H1 (cell line): ENCODE measurements around the gene LEFTY1. TPM values are rescaled to one million over a fixed set of nuclear protein-coding genes. Genes with fewer than 3 reads are reported as not detected.

Source experiments
- CTCF ChIA-PET: fragments of 300-600 bp; sonication (Branson Sonifier 250); formaldehyde crosslinking; loops from one replicate; lab custom pipeline; 2021; ENCODE audit not compliant: partially characterized antibody; lab: Charles Lee
- POLR2A ChIA-PET: fragments of 300-600 bp; sonication (Branson Sonifier 250); formaldehyde crosslinking; loops from one replicate; lab custom pipeline; 2021; ENCODE audit warnings: inconsistent platforms; ENCODE audit not compliant: partially characterized antibody; lab: Charles Lee
- DNase-seq, 2 experiments: peaks; one replicate each; pipeline versions ENCODE4 v3.0.0 to v3.0.0-alpha.2; 2010 to 2022; ENCODE audit warnings: low spot score in 2 of 2, low read depth in 1 of 2, mixed read lengths in 1 of 2
- FAIRE-seq: peaks from 2 replicates; lab custom pipeline; 2011; peaks lifted over from hg19 to GRCh38; lab: Jason Lieb, UNC
- H2AFZ ChIP-seq: 2 replicates; pipeline ENCODE4 v1.8.1; 2012; ENCODE audit warnings: low read length, inconsistent platforms
- H2AK5ac ChIP-seq: 2 replicates; pipeline ENCODE4 v1.6.1; 2013; ENCODE audit warnings: low read depth, low read length
- H2BK120ac ChIP-seq: replicated peaks from 2 replicates; pipeline ENCODE3; 2013; ENCODE audit warnings: low read depth, low read length, inconsistent platforms
- H2BK12ac ChIP-seq: 2 replicates; pipeline ENCODE4 v1.6.1; 2013; ENCODE audit warnings: low read depth, low read length
- H2BK15ac ChIP-seq: 2 replicates; pipeline ENCODE4 v1.6.1; 2013; ENCODE audit warnings: low read length
- H2BK20ac ChIP-seq: 2 replicates; pipeline ENCODE4 v1.6.1; 2013; ENCODE audit warnings: low read length
- H2BK5ac ChIP-seq: 2 replicates; pipeline ENCODE4 v1.6.1; 2013; ENCODE audit warnings: low read depth, low read length
- H3K14ac ChIP-seq: 2 replicates; pipeline ENCODE4 v1.6.1; 2013; ENCODE audit warnings: inconsistent platforms; ENCODE audit not compliant: insufficient read length
- H3K18ac ChIP-seq: 2 replicates; pipeline ENCODE4 v1.6.1; 2013; ENCODE audit warnings: low read length; ENCODE audit errors: extremely low read depth
- H3K23ac ChIP-seq: 2 replicates; pipeline ENCODE4 v1.6.1; 2013; ENCODE audit warnings: inconsistent platforms; ENCODE audit not compliant: insufficient read length
- H3K23me2 ChIP-seq: 2 replicates; pipeline ENCODE4 v1.6.1; 2013; ENCODE audit warnings: low read depth, low read length
- H3K27ac ChIP-seq: 2 replicates; pipeline ENCODE4 v1.6.1; 2011; ENCODE audit warnings: low read depth, low read length, inconsistent platforms
- H3K27me3 ChIP-seq, 4 experiments: replicated peaks in 1 of 4; 1 replicate in 1 of 4; 2 replicates in 3 of 4; pipeline versions ENCODE4 v1.6.1 to v1.8.1; 2011 to 2013; ENCODE audit warnings: low read length in 3 of 4, mild to moderate bottlenecking in 3 of 4, inconsistent platforms in 2 of 4, mixed read lengths in 2 of 4, moderate library complexity in 1 of 4; ENCODE audit not compliant: control insufficient read depth in 3 of 4, insufficient read depth in 3 of 4; ENCODE audit errors: extremely low read depth in 1 of 4
- H3K36me3 ChIP-seq, 4 experiments: 2 replicates each; pipeline versions ENCODE4 v1.6.1 to v1.8.1; 2011 to 2013; ENCODE audit warnings: mild to moderate bottlenecking in 4 of 4, low read length in 3 of 4, moderate library complexity in 2 of 4, control low read depth in 1 of 4, inconsistent platforms in 1 of 4; ENCODE audit not compliant: insufficient read depth in 4 of 4, control insufficient read depth in 2 of 4
- H3K4ac ChIP-seq: replicated peaks from 2 replicates; pipeline ENCODE3; 2013; ENCODE audit warnings: low read length, low read depth, mixed read lengths, inconsistent platforms; ENCODE audit not compliant: insufficient read length
- H3K4me1 ChIP-seq, 4 experiments: replicated peaks in 1 of 4; 1 replicate in 1 of 4; 2 replicates in 3 of 4; pipeline versions ENCODE4 v1.6.1 to v1.8.1; 2011 to 2013; ENCODE audit warnings: low read length in 3 of 4, inconsistent platforms in 2 of 4, mixed read lengths in 1 of 4; ENCODE audit not compliant: insufficient read depth in 4 of 4, control insufficient read depth in 3 of 4
- H3K4me2 ChIP-seq, 2 experiments: 2 replicates each; pipeline versions ENCODE4 v1.6.1 to v1.8.1; 2011 to 2013; ENCODE audit warnings: low read depth in 2 of 2, low read length in 2 of 2, control low read depth in 1 of 2, inconsistent platforms in 1 of 2, mild to moderate bottlenecking in 1 of 2; ENCODE audit not compliant: insufficient read depth in 1 of 2
- H3K4me3 ChIP-seq, 4 experiments: fragments of 200-600, 300-600 bp in 1 of 4; sonication (generic), shearing (Covaris generic), sonication (Bioruptor Twin) in 1 of 4; 2 replicates each; pipeline versions ENCODE4 v1.5.1 to v1.8.1; 2011 to 2016; ENCODE audit warnings: low read length in 4 of 4, low read depth in 3 of 4, control low read depth in 2 of 4, inconsistent platforms in 2 of 4, mild to moderate bottlenecking in 2 of 4, mixed read lengths in 1 of 4, moderate library complexity in 1 of 4; ENCODE audit not compliant: insufficient read depth in 2 of 4; ENCODE audit errors: extremely low read depth in 1 of 4
- H3K56ac ChIP-seq: replicated peaks from 2 replicates; pipeline ENCODE3; 2013; ENCODE audit warnings: low read depth, mild to moderate bottlenecking, mixed read lengths, low read length, inconsistent platforms; ENCODE audit not compliant: insufficient read length
- H3K79me1 ChIP-seq: 2 replicates; pipeline ENCODE4 v1.6.1; 2013; ENCODE audit warnings: low read depth, low read length, control low read depth
- H3K79me2 ChIP-seq, 2 experiments: 2 replicates each; pipeline versions ENCODE4 v1.6.1 to v1.8.1; 2012 to 2013; ENCODE audit warnings: low read length in 2 of 2, mild to moderate bottlenecking in 2 of 2, inconsistent platforms in 1 of 2; ENCODE audit not compliant: insufficient read depth in 2 of 2, control insufficient read depth in 1 of 2
- H3K9ac ChIP-seq, 4 experiments: replicated peaks in 1 of 4; 1 replicate in 1 of 4; 2 replicates in 3 of 4; pipeline versions ENCODE4 v1.6.1 to v1.8.1; 2011 to 2013; ENCODE audit warnings: low read depth in 3 of 4, low read length in 3 of 4, control low read depth in 2 of 4, mild to moderate bottlenecking in 2 of 4, moderate library complexity in 2 of 4, inconsistent platforms in 1 of 4; ENCODE audit errors: extremely low read depth in 1 of 4
- H3K9me3 ChIP-seq, 2 experiments: 2 replicates each; pipeline versions ENCODE4 v1.6.1 to v1.8.1; 2012 to 2013; ENCODE audit warnings: mild to moderate bottlenecking in 2 of 2, moderate library complexity in 2 of 2, control low read depth in 1 of 2, inconsistent platforms in 1 of 2, low read depth in 1 of 2, low read length in 1 of 2, mixed read lengths in 1 of 2; ENCODE audit not compliant: insufficient read depth in 2 of 2
- H4K20me1 ChIP-seq, 2 experiments: replicated peaks in 1 of 2; 2 replicates each; pipeline versions ENCODE3 to v1.8.1; 2011 to 2013; ENCODE audit warnings: inconsistent platforms in 2 of 2, low read length in 2 of 2, mild to moderate bottlenecking in 1 of 2; ENCODE audit not compliant: insufficient read depth in 2 of 2, control insufficient read depth in 1 of 2
- H4K5ac ChIP-seq: 2 replicates; pipeline ENCODE4 v1.6.1; 2013; ENCODE audit warnings: low read length, low read depth, mixed read lengths, inconsistent platforms; ENCODE audit not compliant: insufficient read length
- H4K8ac ChIP-seq: 2 replicates; pipeline ENCODE4 v1.8.0; 2013; ENCODE audit warnings: mild to moderate bottlenecking, moderate library complexity, low read length, inconsistent platforms; ENCODE audit not compliant: insufficient read depth; ENCODE audit errors: extremely low read depth
- H4K91ac ChIP-seq: replicated peaks from 2 replicates; pipeline ENCODE3; 2013; ENCODE audit warnings: low read length, mixed read lengths, inconsistent platforms; ENCODE audit not compliant: insufficient read length
- BCL11A ChIP-seq, 2 experiments: IDR thresholded peaks; one replicate each; pipeline ENCODE4 v1.6.1; 2011; ENCODE audit warnings: low read depth in 2 of 2, low read length in 2 of 2, mild to moderate bottlenecking in 2 of 2
- CHD1 ChIP-seq: IDR thresholded peaks from 2 replicates; pipeline ENCODE4 v1.6.1; 2012; ENCODE audit warnings: low read depth, low read length, improper control_type of control experiment
- CREB1 ChIP-seq: IDR thresholded peaks from 2 replicates; pipeline ENCODE4 v1.6.1; 2012; ENCODE audit warnings: inconsistent platforms
- EGR1 ChIP-seq: IDR thresholded peaks from 2 replicates; pipeline ENCODE4 v1.6.1; 2011; ENCODE audit warnings: low read depth, low read length, borderline replicate concordance
- EZH2 ChIP-seq: fragments of 200-600 bp; sonication (generic); IDR thresholded peaks from 2 replicates; pipeline ENCODE4 v1.7.1; 2012; ENCODE audit warnings: low read depth, mild to moderate bottlenecking, moderate library complexity, low read length, inconsistent platforms; ENCODE audit not compliant: severe bottlenecking
- FOSL1 ChIP-seq: IDR thresholded peaks from 2 replicates; pipeline ENCODE4 v1.6.1; 2011; ENCODE audit warnings: mild to moderate bottlenecking, low read depth, low read length, moderate library complexity; ENCODE audit not compliant: insufficient read depth
- GABPA ChIP-seq: IDR thresholded peaks from 2 replicates; pipeline ENCODE4 v1.6.1; 2011; ENCODE audit warnings: mild to moderate bottlenecking, low read length, moderate library complexity, borderline replicate concordance; ENCODE audit not compliant: insufficient read depth
- MAFK ChIP-seq: IDR thresholded peaks from 2 replicates; pipeline ENCODE4 v1.6.1; 2012; ENCODE audit warnings: low read depth, mild to moderate bottlenecking, improper control_type of control experiment, low read length
- RAD21 ChIP-seq, 2 experiments: IDR thresholded peaks in 1 of 2; conservative IDR thresholded peaks in 1 of 2; 2 replicates each; pipeline ENCODE4 v1.6.1; 2011; ENCODE audit warnings: low read depth in 2 of 2, low read length in 2 of 2, improper control_type of control experiment in 1 of 2, inconsistent platforms in 1 of 2, mild to moderate bottlenecking in 1 of 2, moderate library complexity in 1 of 2
- SP4 ChIP-seq: IDR thresholded peaks from 2 replicates; pipeline ENCODE4 v1.6.1; 2012; ENCODE audit warnings: low read length, inconsistent platforms
- SRF ChIP-seq: IDR thresholded peaks from 2 replicates; pipeline ENCODE4 v1.6.1; 2011; ENCODE audit warnings: mild to moderate bottlenecking, low read depth, low read length, moderate library complexity
- TBP ChIP-seq: IDR thresholded peaks from 2 replicates; pipeline ENCODE4 v1.6.1; 2011; ENCODE audit warnings: low read depth, low read length, improper control_type of control experiment
- WGBS, 2 experiments: shearing (Covaris generic) in 1 of 2; methylation state at CpG; one replicate each; pipeline versions ENCODE4 v1.1.6 to v1.1.7; 2013 to 2015; ENCODE audit warnings: low lambda C conversion rate in 2 of 2, mixed read lengths in 2 of 2, inconsistent platforms in 1 of 2, low coverage in 1 of 2, missing lambda C conversion rate in 1 of 2; ENCODE audit not compliant: insufficient replicate concordance in 2 of 2, insufficient coverage in 1 of 2, insufficient read length in 1 of 2; ENCODE audit errors: extremely low coverage in 1 of 2, missing lambda C conversion rate in 1 of 2; 5-methylcytosine and 5-hydroxymethylcytosine counted together
- polyA plus RNA-seq, 7 experiments: library from polyadenylated mRNA; depleted of rRNA in 3 of 7; stranded (reverse) in 5 of 7; unstranded in 2 of 7; fragments of >200 nt in 5 of 7; fragments of 200-250 nt in 2 of 7; gene quantifications; 1 replicate in 5 of 7; 2 replicates in 1 of 7; 4 replicates in 1 of 7; pipeline versions ENCODE4 v1.2.1 to v1.2.3, GENCODE V29; 2011 to 2013; ENCODE audit warnings: missing spikeins in 2 of 7, mixed read lengths in 2 of 7
- total RNA-seq: library from RNA; stranded (reverse); fragmentation: NEBNext Ultra II Directional; extraction: Animal tissue kit (Norgen Biotek cat#: 25700); gene quantifications from 2 replicates; pipeline ENCODE4 v1.2.1, GENCODE V29; 2021

Gene LEFTY1
- total and polyA plus RNA-seq, 2 of the 8 experiments (the other 6 are each of a cell fraction or from before 2014, with no cell fraction given), result 4.5 to 11.7 TPM

GRCh38 chr1:225880636-225881035 lies 8.3 kb downstream of the LEFTY1 start:
- H2BK5ac ChIP-seq, result peak overlapping the region; percentile 8; the same call in 1 of the 2 replicates
- no peak overlapping the region for H2BK120ac ChIP-seq
- ChIA-PET CTCF (interaction anchor here (0.7 to 21.3 kb wide), 17 partner anchors 8 to 406 kb away, joined by 3 to 406 read pairs (median 4); partner anchors contain the start of gene LEFTY1), POLR2A (interaction anchor here (0.6 to 4.9 kb wide), 20 partner anchors 9 to 452 kb away, joined by 3 to 63 read pairs (median 5); partner anchors contain the start of genes H3-3A, LEFTY1, LEFTY2 and PYCR2)
- peaks cover 9% of the 10 kb centered on the region; the same call in 1 of the 2 replicates for H3K23me2 ChIP-seq
- no peak overlapping the region for H4K91ac ChIP-seq
- H3K79me2 ChIP-seq, result peaks cover 0 to 13% of the 10 kb centered on the region in 2 experiments; a peak in 2 of 4 replicates
- H4K5ac ChIP-seq, result no peak overlapping the region
- H3K56ac ChIP-seq, result no peak overlapping the region
- H3K14ac ChIP-seq, result no peak overlapping the region
- DNase-seq, result no peak
- peak overlapping the region; percentile 94 for H2BK12ac ChIP-seq
- no peak overlapping the region for H3K4ac ChIP-seq
- peak overlapping the region in 1 of 4 experiments; percentile 38; a peak in 1 of 7 replicates for H3K9ac ChIP-seq
- H3K23ac ChIP-seq, result no peak overlapping the region
- peak overlapping the region; percentile 30; the same call in 1 of the 2 replicates for H2AK5ac ChIP-seq
- H3K79me1 ChIP-seq, result peaks cover 19% of the 10 kb centered on the region; the same call in 1 of the 2 replicates
- no peaks in the 10 kb centered on the region; a peak in 1 of 8 replicates for H3K36me3 ChIP-seq
- peaks cover 0 to 13% (median 6%) of the 10 kb centered on the region in 4 experiments; a peak in 4 of 7 replicates for H3K27me3 ChIP-seq
- no peak overlapping the region for H3K27ac ChIP-seq
- H3K18ac ChIP-seq, result no peak overlapping the region
- H3K9me3 ChIP-seq, result no peaks in the 10 kb centered on the region
- FAIRE-seq, result no peak
- H3K4me1 ChIP-seq, result peaks cover 9 to 20% (median 15%) of the 10 kb centered on the region in 4 experiments
- H3K4me3 ChIP-seq, result peak overlapping the region in 1 of 4 experiments; percentile 92; a peak in 2 of 8 replicates
- 86% methylated on average over 5 of the region's 5 CpGs; no CpG with 5 or more reads in 1 of the 2 experiments for WGBS, 2 experiments
- H2BK15ac ChIP-seq, result no peak overlapping the region
- peak overlapping the region; percentile 76 to 90 for H3K4me2 ChIP-seq
- no peak for TF ChIP-seq RAD21 (IDR thresholded peaks at IDR 0.05 in 1 of 2, conservative IDR thresholded peaks at IDR 0.05 in 1 of 2; ENCODE audit: low read depth in 2 of 2, low read length in 2 of 2)
- no peak for TF ChIP-seq EZH2
- no peak for TF ChIP-seq TBP
- no peak for TF ChIP-seq BCL11A (IDR thresholded peaks at IDR 0.05; ENCODE audit: low read depth in 2 of 2, low read length in 2 of 2)
- no peak for TF ChIP-seq GABPA
- TF ChIP-seq CHD1, result no peak
- no peak for TF ChIP-seq EGR1
- no peak for TF ChIP-seq MAFK
- TF ChIP-seq SP4, result no peak
- TF ChIP-seq FOSL1, result no peak
- TF ChIP-seq SRF, result no peak
- TF ChIP-seq CREB1, result no peak
- H4K20me1 ChIP-seq, result peaks cover 2 to 10% of the 10 kb centered on the region in 2 experiments
- no peak overlapping the region for H2AFZ ChIP-seq
- peak overlapping the region; percentile 82; the same call in 1 of the 2 replicates for H2BK20ac ChIP-seq
- no peak overlapping the region for H4K8ac ChIP-seq
